Ishikawa (cell line): ENCODE results near the gene GAB2.

Experiments used
- CEBPB ChIP-seq: IDR thresholded peaks from 2 replicates; pipeline ENCODE4 v1.6.1; 2012
- CREB1 ChIP-seq: IDR thresholded peaks from 2 replicates; pipeline ENCODE4 v1.6.1; 2012; ENCODE audit warnings: low read depth
- EGR1 ChIP-seq: IDR thresholded peaks from 2 replicates; pipeline ENCODE4 v1.6.1; 2012
- EP300 ChIP-seq: IDR thresholded peaks from 2 replicates; pipeline ENCODE4 v1.6.1; 2012; ENCODE audit warnings: borderline replicate concordance
- FOXM1 ChIP-seq: IDR thresholded peaks from 2 replicates; pipeline ENCODE4 v1.6.1; 2012; ENCODE audit warnings: low read depth, borderline replicate concordance
- MAX ChIP-seq: IDR thresholded peaks from 2 replicates; pipeline ENCODE4 v1.6.1; 2012
- NFIC ChIP-seq: IDR thresholded peaks from 2 replicates; pipeline ENCODE4 v1.6.1; 2012
- RAD21 ChIP-seq: IDR thresholded peaks from 2 replicates; pipeline ENCODE4 v1.6.1; 2012; ENCODE audit warnings: low read depth
- TAF1 ChIP-seq: IDR thresholded peaks from 2 replicates; pipeline ENCODE4 v1.6.1; 2012; ENCODE audit warnings: low read depth, mild to moderate bottlenecking
- TCF12 ChIP-seq: IDR thresholded peaks from 2 replicates; pipeline ENCODE4 v1.6.1; 2012; ENCODE audit warnings: low read depth
- TEAD4 ChIP-seq: IDR thresholded peaks from 2 replicates; pipeline ENCODE4 v1.6.1; 2012
- USF1 ChIP-seq: IDR thresholded peaks from 2 replicates; pipeline ENCODE4 v1.6.1; 2012
- YY1 ChIP-seq: IDR thresholded peaks from 2 replicates; pipeline ENCODE4 v1.6.1; 2012; ENCODE audit warnings: low read depth
- ZBTB7A ChIP-seq: IDR thresholded peaks from 2 replicates; pipeline ENCODE4 v1.6.1; 2012; ENCODE audit warnings: low read depth
- TF ChIP-seq, protein P1 (sequence below): IDR thresholded peaks from 2 replicates; pipeline ENCODE4 v1.6.1; 2012; ENCODE audit warnings: low read depth, mild to moderate bottlenecking

Gene GAB2

DNA sequence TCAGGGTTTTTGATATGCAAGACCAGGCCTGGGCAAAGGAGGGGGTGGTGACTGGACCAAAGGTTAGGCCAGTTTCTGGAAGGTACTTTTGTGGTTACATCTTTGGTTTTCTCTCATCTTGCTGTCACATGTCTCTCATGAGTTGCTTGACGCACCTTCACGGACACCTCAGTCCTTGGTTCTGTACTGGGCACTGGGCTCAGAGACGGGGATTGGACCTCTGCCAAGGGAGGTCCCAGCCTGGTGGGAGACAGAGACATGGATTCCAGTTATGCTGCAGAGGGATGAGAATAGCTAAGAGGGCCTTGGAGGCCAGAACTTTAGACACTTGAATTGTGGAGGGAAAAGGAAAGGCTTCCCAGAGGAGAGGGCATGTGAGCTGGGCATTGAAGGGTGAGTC lies 227.2 kb downstream of the GAB2 start:
- TF ChIP-seq EP300 (no peak), TCF12 (no peak), NFIC (no peak), TEAD4 (no peak), TAF1 (no peak), YY1 (no peak), MAX (no peak), USF1 (no peak), EGR1 (no peak), FOXM1 (no peak), ZBTB7A (no peak), CREB1 (no peak), CEBPB (no peak), RAD21 (no peak)
- TF ChIP-seq, protein P1, sequence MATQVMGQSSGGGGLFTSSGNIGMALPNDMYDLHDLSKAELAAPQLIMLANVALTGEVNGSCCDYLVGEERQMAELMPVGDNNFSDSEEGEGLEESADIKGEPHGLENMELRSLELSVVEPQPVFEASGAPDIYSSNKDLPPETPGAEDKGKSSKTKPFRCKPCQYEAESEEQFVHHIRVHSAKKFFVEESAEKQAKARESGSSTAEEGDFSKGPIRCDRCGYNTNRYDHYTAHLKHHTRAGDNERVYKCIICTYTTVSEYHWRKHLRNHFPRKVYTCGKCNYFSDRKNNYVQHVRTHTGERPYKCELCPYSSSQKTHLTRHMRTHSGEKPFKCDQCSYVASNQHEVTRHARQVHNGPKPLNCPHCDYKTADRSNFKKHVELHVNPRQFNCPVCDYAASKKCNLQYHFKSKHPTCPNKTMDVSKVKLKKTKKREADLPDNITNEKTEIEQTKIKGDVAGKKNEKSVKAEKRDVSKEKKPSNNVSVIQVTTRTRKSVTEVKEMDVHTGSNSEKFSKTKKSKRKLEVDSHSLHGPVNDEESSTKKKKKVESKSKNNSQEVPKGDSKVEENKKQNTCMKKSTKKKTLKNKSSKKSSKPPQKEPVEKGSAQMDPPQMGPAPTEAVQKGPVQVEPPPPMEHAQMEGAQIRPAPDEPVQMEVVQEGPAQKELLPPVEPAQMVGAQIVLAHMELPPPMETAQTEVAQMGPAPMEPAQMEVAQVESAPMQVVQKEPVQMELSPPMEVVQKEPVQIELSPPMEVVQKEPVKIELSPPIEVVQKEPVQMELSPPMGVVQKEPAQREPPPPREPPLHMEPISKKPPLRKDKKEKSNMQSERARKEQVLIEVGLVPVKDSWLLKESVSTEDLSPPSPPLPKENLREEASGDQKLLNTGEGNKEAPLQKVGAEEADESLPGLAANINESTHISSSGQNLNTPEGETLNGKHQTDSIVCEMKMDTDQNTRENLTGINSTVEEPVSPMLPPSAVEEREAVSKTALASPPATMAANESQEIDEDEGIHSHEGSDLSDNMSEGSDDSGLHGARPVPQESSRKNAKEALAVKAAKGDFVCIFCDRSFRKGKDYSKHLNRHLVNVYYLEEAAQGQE, result no peak

DNA sequence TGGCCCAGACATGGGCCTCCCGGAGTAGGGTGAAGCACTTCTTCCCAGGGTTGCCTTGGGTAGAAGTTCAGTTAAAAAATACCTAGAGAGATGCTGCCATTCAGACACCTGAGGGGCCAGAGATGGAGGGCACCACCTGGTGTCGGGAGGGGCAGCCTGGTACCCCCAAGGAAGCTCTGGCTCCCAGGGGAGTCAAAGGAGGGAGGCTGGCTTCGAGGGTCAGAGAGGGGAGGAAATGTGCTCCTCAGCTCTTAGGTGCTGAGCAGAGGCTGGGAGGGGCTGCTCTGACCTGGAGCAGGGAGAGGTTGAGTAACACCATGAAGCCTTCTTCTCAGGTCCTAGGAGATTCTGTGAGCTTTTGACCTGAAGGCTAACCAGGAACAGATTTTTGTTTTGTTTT lies 227.8 kb downstream of the GAB2 start:
- no peak for TF ChIP-seq ZBTB7A
- TF ChIP-seq TCF12, result no peak
- TF ChIP-seq RAD21, result no peak
- no peak for TF ChIP-seq USF1
- TF ChIP-seq CREB1, result no peak
- no peak for TF ChIP-seq MAX
- TF ChIP-seq FOXM1, result no peak
- TF ChIP-seq, protein P1, result no peak
- TF ChIP-seq YY1, result no peak
- TF ChIP-seq EP300, result no peak
- TF ChIP-seq NFIC, result no peak
- TF ChIP-seq CEBPB, result no peak
- no peak for TF ChIP-seq TEAD4
- TF ChIP-seq TAF1, result no peak
- no peak for TF ChIP-seq EGR1

- TF ChIP-seq, protein P1, result no peak
- TF ChIP-seq RAD21 (no peak), EP300 (no peak), EGR1 (no peak), NFIC (no peak), USF1 (no peak), CREB1 (no peak), MAX (no peak), TAF1 (no peak), ZBTB7A (no peak), YY1 (no peak), FOXM1 (no peak), TCF12 (no peak)
Observed at GRCh38 chr11:78189174-78189724, 228.4 kb downstream of the GAB2 start.
